ENCODE results near the gene ZNF414. TPM values are rescaled to one million over a fixed set of nuclear protein-coding genes. Genes with fewer than 3 reads are reported as not detected.
A peak's percentile ranks its signal among the peaks of the same experiment; 100 is the strongest.

The ZNF414 gene
- total RNA-seq (2014; rRNA removed; shearing (Covaris generic)): 29.2 and 45.0 TPM in 2 replicates
- 27.4 and 31.6 TPM in 2 replicates for polyA plus RNA-seq (2016; fragmentation: Nextera tagmentation; extraction: Ambion mirVana)
- long read RNA-seq, partial matches to known transcripts: 2 of 5 reads
- long read RNA-seq, other reads (novel, unspliced or antisense): 0 of 5 reads

GRCh38 chr19:8513687-8514504 lies at the start of gene ZNF414:
Gene ZNF414, minus strand, starts transcription at chr19:8514167. Its CDS starts 121 bp downstream, at chr19:8514046.
- H3K4me3 ChIP-seq: peak within 1 kb of the TSS; percentile 78
- TF ChIP-seq REST (IDR thresholded peaks at IDR 0.05; ENCODE audit: unreplicated experiment) (no peak), JUNB (IDR thresholded peaks at IDR 0.05; ENCODE audit: unreplicated experiment) (no peak), CREB1 (CRISPR knock-in tag; IDR thresholded peaks at IDR 0.05; ENCODE audit: low read depth) (peak; percentile 64), EZH2phosphoT487 (IDR thresholded peaks at IDR 0.05; ENCODE audit: unreplicated experiment) (no peak), POLR2AphosphoS5 (IDR thresholded peaks at IDR 0.05; ENCODE audit: low read depth) (peak; percentile 91), ETS1 (IDR thresholded peaks at IDR 0.05) (0 out of 2 replicates have a peak, but pooled peaks have one; percentile 6)
- peak within 1 kb of the TSS; percentile 93 for H3K4me3 Mint-ChIP-seq
- peak within 1 kb of the TSS; percentile 98 for H3K27ac Mint-ChIP-seq
- DNase-seq (ENCODE audit: low spot score) (peak; percentile 100), ATAC-seq (peak; percentile 86)
- peaks cover 23% of the 10 kb centered on the region for H3F3A ChIP-seq (replicated peaks; ENCODE audit: low read depth)
- peaks cover 13% of the 10 kb centered on the region for H3K4me1 Mint-ChIP-seq
- peaks cover 10% of the 10 kb centered on the region; the same call in 2 of the 3 replicates for H3K36me3 Mint-ChIP-seq (ENCODE audit: low read depth)
- H3K4me1 ChIP-seq (ENCODE audit: insufficient read depth): peaks cover 9% of the 10 kb centered on the region
- no peaks in the 10 kb centered on the region for H3K27me3 ChIP-seq (ENCODE audit: insufficient read depth)
- H3K9me2 ChIP-seq (ENCODE audit: insufficient read depth): no peaks in the 10 kb centered on the region
- peaks cover 24% of the 10 kb centered on the region for H3K27me3 Mint-ChIP-seq (ENCODE audit: insufficient read depth, low read depth, poor library complexity)
- no peaks in the 10 kb centered on the region for H3K79me2 ChIP-seq (replicated peaks; ENCODE audit: insufficient read depth)
- no peaks in the 10 kb centered on the region for H3K9me3 Mint-ChIP-seq
- peak within 1 kb of the TSS; percentile 99 for H3K27ac ChIP-seq (ENCODE audit: low read depth)
- H3K4me2 ChIP-seq: peak within 1 kb of the TSS; percentile 89
- H3K36me3 ChIP-seq (ENCODE audit: insufficient read depth): no peaks in the 10 kb centered on the region
- H4K20me1 ChIP-seq (replicated peaks; ENCODE audit: insufficient read depth): no peaks in the 10 kb centered on the region
- no peak within 1 kb of the TSS for H2AFZ ChIP-seq

GRCh38 chr19:8561075-8561764 lies 47.3 kb upstream of the ZNF414 start:
- Mint-ChIP-seq H3K4me3 (no peak overlapping the region), H3K4me1 (peaks cover 2% of the 10 kb centered on the region; the same call in 1 of the 3 replicates), H3K27ac (peak overlapping the region; percentile 56; the same call in 1 of the 2 replicates), H3K9me3 (no peaks in the 10 kb centered on the region; the same call in 1 of the 3 replicates), H3K36me3 (ENCODE audit: low read depth) (no peaks in the 10 kb centered on the region), H3K27me3 (ENCODE audit: insufficient read depth, low read depth, poor library complexity) (peaks cover 10% of the 10 kb centered on the region)
- peak; percentile 66 for DNase-seq (ENCODE audit: low spot score)
- no peak overlapping the region for H3K27ac ChIP-seq (ENCODE audit: low read depth)
- H4K20me1 ChIP-seq (replicated peaks; ENCODE audit: insufficient read depth): no peaks in the 10 kb centered on the region
- no peak overlapping the region for H3K4me3 ChIP-seq
- peaks cover 3% of the 10 kb centered on the region; the same call in 1 of the 2 replicates for H3K4me1 ChIP-seq (ENCODE audit: insufficient read depth)
- no peak for TF ChIP-seq POLR2AphosphoS5 (IDR thresholded peaks at IDR 0.05; ENCODE audit: low read depth)
- no peak for TF ChIP-seq CTCF (conservative IDR thresholded peaks at IDR 0.05; ENCODE audit: low read depth in 2 of 2)
- TF ChIP-seq ZNF331 (CRISPR knock-in tag; IDR thresholded peaks at IDR 0.05; ENCODE audit: low read depth): no peak
- no peak for TF ChIP-seq REST (IDR thresholded peaks at IDR 0.05; ENCODE audit: unreplicated experiment)
- TF ChIP-seq ZNF114 (CRISPR knock-in tag; IDR thresholded peaks at IDR 0.05): no peak
- H2AFZ ChIP-seq: no peak overlapping the region
- peak; percentile 95 for ATAC-seq
- no peaks in the 10 kb centered on the region for H3K36me3 ChIP-seq (ENCODE audit: insufficient read depth)
- H3K4me2 ChIP-seq: no peak overlapping the region
- H3F3A ChIP-seq (replicated peaks; ENCODE audit: low read depth): no peaks in the 10 kb centered on the region
- no peaks in the 10 kb centered on the region for H3K79me2 ChIP-seq (replicated peaks; ENCODE audit: insufficient read depth)
- no peaks in the 10 kb centered on the region for H3K9me2 ChIP-seq (ENCODE audit: insufficient read depth)
- H3K27me3 ChIP-seq (ENCODE audit: insufficient read depth): no peaks in the 10 kb centered on the region
